GM12801 (cell line): ENCODE data around the gene C14orf132.

Experiments
- CTCF ChIP-seq: IDR thresholded peaks from one replicate; pipeline ENCODE4 v1.5.1; 2011; ENCODE audit warnings: control low read depth; ENCODE audit not compliant: insufficient read length; ENCODE audit errors: extremely low read depth

Gene C14orf132

GRCh38 chr14:96100161-96101064 is 61.3 kb downstream of the C14orf132 start:
- TF ChIP-seq CTCF: no peak

GRCh38 chr14:96102081-96102856 is 63.1 kb downstream of the C14orf132 start:
- TF ChIP-seq CTCF: no peak

- no peak for TF ChIP-seq CTCF
Measured at GRCh38 chr14:96103075-96103474, 63.9 kb downstream of the C14orf132 start.

GRCh38 chr14:96103560-96104460 is 64.6 kb downstream of the C14orf132 start:
- no peak for TF ChIP-seq CTCF

- TF ChIP-seq CTCF: no peak
Measured at GRCh38 chr14:96104469-96105057, 65.4 kb downstream of the C14orf132 start.

- TF ChIP-seq CTCF: no peak
Measured at GRCh38 chr14:96105089-96105925, 66.1 kb downstream of the C14orf132 start.
